HepG2 (cell line): ENCODE results near the gene MFAP4. TPM values are rescaled to one million over a fixed set of nuclear protein-coding genes. Genes with fewer than 3 reads are reported as not detected.

Experiments used
- AHR ChIP-seq: IDR thresholded peaks from 2 replicates; pipeline ENCODE4 v1.6.1; 2018; ENCODE audit warnings: missing genetic modification reagents, missing compliant biosample characterization
- ARNT ChIP-seq: fragments of 450-650 bp; IDR thresholded peaks from 2 replicates; pipeline ENCODE4 v1.6.1; 2017
- ETV6 ChIP-seq: sonication (generic); formaldehyde crosslinking; conservative IDR thresholded peaks from 2 replicates; pipeline ENCODE4 v1.4.0; 2020; ENCODE audit warnings: missing genetic modification reagents
- KLF16 ChIP-seq, 2 experiments: sonication (generic) in 1 of 2; formaldehyde crosslinking in 1 of 2; IDR thresholded peaks; 2 replicates each; pipeline versions ENCODE4 v1.6.1 to v1.8.0; 2016 to 2023; ENCODE audit warnings: missing genetic modification reagents in 2 of 2, missing compliant biosample characterization in 1 of 2
- NKX3-1 ChIP-seq: sonication (generic); formaldehyde crosslinking; IDR thresholded peaks from 2 replicates; pipeline ENCODE4 v1.5.0; 2020; ENCODE audit warnings: missing genetic modification reagents
- ONECUT2 ChIP-seq: sonication (generic); formaldehyde crosslinking; IDR thresholded peaks from 2 replicates; pipeline ENCODE4 v1.4.0; 2020; ENCODE audit warnings: missing genetic modification reagents
- PHB2 ChIP-seq: fragments of 450-650 bp; IDR thresholded peaks from 2 replicates; pipeline ENCODE4 v1.6.1; 2018; ENCODE audit not compliant: partially characterized antibody
- RERE ChIP-seq: IDR thresholded peaks from 2 replicates; pipeline ENCODE4 v1.6.1; 2016; ENCODE audit warnings: low read depth, missing genetic modification reagents, missing compliant biosample characterization
- SPEN ChIP-seq: sonication (generic); formaldehyde crosslinking; IDR thresholded peaks from 2 replicates; pipeline ENCODE4 v1.5.1; 2020; ENCODE audit warnings: low read depth, mild to moderate bottlenecking, missing genetic modification reagents
- ZNF230 ChIP-seq: sonication (generic); formaldehyde crosslinking; IDR thresholded peaks from 2 replicates; pipeline ENCODE4 v1.4.0; 2020; ENCODE audit warnings: mild to moderate bottlenecking, missing genetic modification reagents
- ZNF232 ChIP-seq: sonication (generic); formaldehyde crosslinking; IDR thresholded peaks from 2 replicates; pipeline ENCODE4 v1.4.0; 2020; ENCODE audit warnings: missing genetic modification reagents, borderline replicate concordance
- ZNF550 ChIP-seq: sonication (generic); formaldehyde crosslinking; IDR thresholded peaks from 2 replicates; pipeline ENCODE4 v1.4.0; 2020; ENCODE audit warnings: mild to moderate bottlenecking, missing genetic modification reagents, borderline replicate concordance
- ZNF580 ChIP-seq: IDR thresholded peaks from 2 replicates; pipeline ENCODE4 v1.6.1; 2016; ENCODE audit warnings: low read depth, borderline replicate concordance
- ZNF770 ChIP-seq: sonication (generic); formaldehyde crosslinking; IDR thresholded peaks from 2 replicates; pipeline ENCODE4 v1.5.0; 2020; ENCODE audit warnings: mild to moderate bottlenecking, missing genetic modification reagents
- ZNF781 ChIP-seq: sonication (generic); formaldehyde crosslinking; IDR thresholded peaks from 2 replicates; pipeline ENCODE4 v1.5.1; 2020; ENCODE audit warnings: borderline replicate concordance, mild to moderate bottlenecking, missing genetic modification reagents; ENCODE audit errors: not compliant biosample characterization
- polyA plus RNA-seq, 8 experiments: library from polyadenylated mRNA; depleted of rRNA in 3 of 8; stranded (reverse) in 7 of 8; unstranded in 1 of 8; fragments of >200 nt; fragmentation: Illumina TruSeq in 4 of 8; extraction: Trizol in 4 of 8; gene quantifications; 2 replicates each; pipeline versions ENCODE4 v1.2.1 to v1.2.3, GENCODE V29; 2011 to 2016; ENCODE audit warnings: low read depth in 4 of 8, missing spikeins in 1 of 8, mixed read lengths in 1 of 8; ENCODE audit not compliant: insufficient read depth in 1 of 8
- total RNA-seq, 5 experiments: library from RNA; depleted of rRNA; stranded (reverse); fragments of >200 nt; fragmentation: Illumina TruSeq; extraction: Trizol; gene quantifications; 2 replicates each; pipeline ENCODE4 v1.2.3, GENCODE V29; 2016; ENCODE audit warnings: low read depth in 1 of 5

The MFAP4 gene
- total and polyA plus RNA-seq, 2 of the 13 experiments (the other 11 are each of a cell fraction or from before 2014, with no cell fraction given), result 0.08 TPM; not detected in 1

GRCh38 chr17:19336938-19337711 lies 49.9 kb downstream of the MFAP4 start (continued):
- TF ChIP-seq ZNF550 (no peak), KLF16 (CRISPR knock-in tag; IDR thresholded peaks at IDR 0.05) (peak in 1 of 2 experiments; percentile 67; a peak in 1 of 4 replicates), ZNF230 (0 out of 2 replicates have a peak, but pooled peaks have one; percentile 21), AHR (CRISPR knock-in tag) (0 out of 2 replicates have a peak, but pooled peaks have one; percentile 41), RERE (no peak), NKX3-1 (CRISPR knock-in tag) (no peak), PHB2 (no peak), ZNF770 (CRISPR knock-in tag) (peak; percentile 63; the same call in 1 of the 2 replicates), ZNF781 (CRISPR knock-in tag) (peak; percentile 78), ARNT (no peak), ETV6 (CRISPR knock-in tag) (no peak), SPEN (CRISPR knock-in tag) (peak; percentile 87), ZNF580 (peak; percentile 95), ZNF232 (CRISPR knock-in tag) (peak; percentile 81; the same call in 1 of the 2 replicates), ONECUT2 (CRISPR knock-in tag) (no peak)
